ENCODE measurements around the gene AGTR1.

DNA sequence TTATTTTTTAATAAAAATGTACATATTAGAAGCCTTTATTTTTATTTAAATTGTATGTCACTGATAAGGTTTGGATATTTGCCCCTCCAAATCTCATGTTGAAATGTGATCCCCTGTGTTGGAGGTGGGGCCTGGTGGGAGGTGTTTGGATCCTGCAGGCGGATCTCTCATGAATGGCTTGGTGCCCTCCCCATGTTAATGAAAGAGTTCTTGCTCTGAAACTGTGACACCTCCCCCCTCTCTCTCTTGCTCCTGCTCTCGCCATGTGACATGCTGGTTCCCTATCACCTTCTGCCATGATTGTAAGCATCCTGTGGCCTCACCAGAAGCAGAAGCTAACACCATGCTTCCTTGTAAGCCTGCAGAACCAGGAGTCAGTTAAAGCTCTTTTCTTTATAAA lies 13.0 kb downstream of the AGTR1 start:
- no peak for TF ChIP-seq POLR2AphosphoS5 (IDR thresholded peaks at IDR 0.05)
- TF ChIP-seq, protein P1, sequence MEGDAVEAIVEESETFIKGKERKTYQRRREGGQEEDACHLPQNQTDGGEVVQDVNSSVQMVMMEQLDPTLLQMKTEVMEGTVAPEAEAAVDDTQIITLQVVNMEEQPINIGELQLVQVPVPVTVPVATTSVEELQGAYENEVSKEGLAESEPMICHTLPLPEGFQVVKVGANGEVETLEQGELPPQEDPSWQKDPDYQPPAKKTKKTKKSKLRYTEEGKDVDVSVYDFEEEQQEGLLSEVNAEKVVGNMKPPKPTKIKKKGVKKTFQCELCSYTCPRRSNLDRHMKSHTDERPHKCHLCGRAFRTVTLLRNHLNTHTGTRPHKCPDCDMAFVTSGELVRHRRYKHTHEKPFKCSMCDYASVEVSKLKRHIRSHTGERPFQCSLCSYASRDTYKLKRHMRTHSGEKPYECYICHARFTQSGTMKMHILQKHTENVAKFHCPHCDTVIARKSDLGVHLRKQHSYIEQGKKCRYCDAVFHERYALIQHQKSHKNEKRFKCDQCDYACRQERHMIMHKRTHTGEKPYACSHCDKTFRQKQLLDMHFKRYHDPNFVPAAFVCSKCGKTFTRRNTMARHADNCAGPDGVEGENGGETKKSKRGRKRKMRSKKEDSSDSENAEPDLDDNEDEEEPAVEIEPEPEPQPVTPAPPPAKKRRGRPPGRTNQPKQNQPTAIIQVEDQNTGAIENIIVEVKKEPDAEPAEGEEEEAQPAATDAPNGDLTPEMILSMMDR (IDR thresholded peaks at IDR 0.05) = no peak

All from prostate gland (tissue), 2 donors.